ENCODE measurements around the gene RASGRP2.

Gene RASGRP2

DNA sequence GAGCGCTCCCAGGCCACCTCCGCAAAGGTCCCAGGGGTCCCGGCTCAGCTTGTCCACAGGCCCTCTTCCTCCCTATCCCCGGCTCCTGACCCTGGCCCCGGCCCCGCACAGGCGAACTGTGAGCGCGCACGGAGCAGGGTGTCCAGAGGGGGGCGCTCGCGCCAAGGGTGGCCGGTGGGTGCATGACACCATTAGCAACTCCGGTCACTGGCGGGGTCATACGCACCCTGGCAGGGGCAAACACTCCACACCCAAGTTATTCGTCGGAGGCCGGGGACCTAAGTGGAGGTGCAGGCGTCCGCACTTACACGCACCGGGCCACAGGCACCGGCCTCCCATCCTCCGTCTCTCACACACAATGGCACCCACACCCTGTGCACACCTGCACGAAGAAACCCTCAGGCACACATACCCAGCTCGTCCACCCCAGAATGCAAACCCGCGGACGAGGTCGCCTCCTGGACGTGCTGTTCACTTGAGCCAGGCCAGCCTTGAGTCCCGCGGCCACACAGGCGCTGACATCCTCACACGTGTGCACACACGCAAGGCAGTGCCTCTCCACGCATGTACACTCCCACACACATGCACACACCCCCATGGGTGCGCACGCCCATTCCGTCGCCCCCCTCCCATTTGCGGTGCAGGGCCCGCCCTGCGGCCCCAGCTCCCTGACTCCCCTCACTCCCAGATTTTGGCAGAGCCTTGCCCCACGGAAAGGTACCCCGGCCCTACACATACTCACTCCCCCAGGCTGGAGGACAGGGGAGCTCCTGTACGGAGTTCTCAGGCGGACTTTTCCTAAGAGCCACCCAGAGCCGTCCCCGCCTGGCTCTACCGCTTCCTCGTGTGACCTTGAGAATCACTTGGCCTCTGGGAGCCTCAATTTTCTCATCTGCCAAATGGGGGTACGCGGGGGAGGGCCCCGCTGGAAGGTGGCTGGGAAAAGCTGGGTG is at the start of gene RASGRP2:
RASGRP2 (minus strand) TSS at position 552 of the 953 bp plus-strand sequence. CDS start 1,276 bp downstream, outside the sequence.
- peak; percentile 80 for DNase-seq

GRCh38 chr11:64792482-64792881 is 48.5 kb upstream of the RASGRP2 start:
- no peak for DNase-seq

GRCh38 chr11:64791781-64792291 is 47.9 kb upstream of the RASGRP2 start:
- no peak for DNase-seq

DNA sequence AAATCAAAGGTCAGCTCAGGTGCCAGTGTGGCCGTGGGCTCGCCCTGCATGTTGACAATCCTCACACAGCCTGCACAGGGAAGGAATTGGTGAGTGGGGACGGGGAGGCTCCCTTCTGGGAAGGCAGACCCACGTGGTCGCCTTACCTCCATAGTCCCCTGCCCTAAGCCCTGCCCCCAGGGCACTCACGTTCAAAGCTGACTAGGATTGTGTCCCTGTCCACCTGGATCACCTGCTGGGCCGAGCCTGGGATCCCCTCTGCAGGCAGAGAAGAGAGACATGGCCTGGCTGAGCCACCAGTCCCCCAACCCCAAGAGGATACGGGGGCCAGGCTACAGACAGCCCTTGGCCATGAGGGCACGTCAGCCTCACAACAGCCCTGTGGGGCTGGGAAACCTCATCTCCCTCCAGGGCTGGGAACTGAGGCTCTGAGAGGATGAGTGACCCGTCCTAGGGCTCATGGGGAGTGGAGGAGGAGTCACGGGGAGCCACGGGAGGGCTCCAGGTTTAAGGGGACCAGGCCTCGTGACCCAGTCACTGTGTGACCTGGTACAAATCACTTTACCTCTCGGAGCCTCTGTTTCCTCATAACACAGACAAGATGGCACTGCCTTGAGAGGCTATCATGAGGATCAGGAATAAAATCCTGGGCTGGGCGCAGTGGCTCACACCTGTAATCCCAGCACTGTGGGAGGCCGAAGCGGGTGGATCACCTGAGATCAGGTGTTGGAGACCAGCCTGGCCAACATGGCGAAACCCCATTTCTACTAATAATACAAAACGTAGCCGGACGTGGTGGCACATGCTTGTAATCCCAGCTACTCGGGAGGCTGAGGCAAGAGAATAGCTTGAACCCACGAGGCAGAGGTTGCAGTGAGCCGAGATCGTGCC is 46.5 kb upstream of the RASGRP2 start:
- no peak for DNase-seq

DNA sequence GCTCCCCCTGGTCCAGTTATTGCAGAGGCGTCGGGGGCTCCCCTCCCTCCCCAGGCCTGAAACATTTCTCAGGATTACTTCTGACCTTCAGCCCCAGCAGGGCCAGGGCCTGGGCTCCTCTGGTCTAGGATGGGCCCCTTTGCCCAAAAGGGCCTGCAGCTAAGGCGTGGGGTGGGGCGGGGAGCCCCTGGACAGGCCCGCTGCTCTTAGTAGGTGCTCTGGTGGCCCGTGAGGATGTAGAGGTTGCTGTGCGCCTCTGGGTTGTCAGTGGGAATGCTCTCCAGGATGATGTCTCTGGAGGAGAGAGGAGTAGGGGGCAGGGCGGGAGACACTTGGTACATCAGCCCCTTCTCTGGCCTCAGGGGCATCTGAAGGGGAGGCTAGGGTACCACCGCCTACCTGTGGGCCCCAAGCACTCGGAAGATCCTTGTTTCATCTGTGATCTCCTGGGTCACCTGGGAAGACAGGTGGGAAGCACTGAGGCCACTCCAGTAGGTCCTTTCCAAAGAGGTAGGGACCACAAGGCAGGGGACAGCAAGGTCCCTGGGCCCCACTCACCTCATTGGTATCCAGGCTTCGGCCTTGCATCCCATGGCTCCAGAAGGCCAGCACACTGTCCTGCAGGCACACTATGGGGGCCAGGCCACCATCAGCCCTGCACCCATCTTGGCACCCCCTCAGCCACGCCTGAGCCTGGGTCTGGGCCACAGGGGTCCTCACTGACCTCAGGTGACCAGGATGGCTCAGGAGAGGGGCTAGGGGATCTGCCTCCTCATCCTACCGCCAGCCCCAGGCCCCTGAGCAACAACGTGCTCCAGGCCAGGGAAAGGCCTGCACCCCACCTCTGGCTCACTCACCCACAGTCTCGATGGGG is 45.6 kb upstream of the RASGRP2 start:
- DNase-seq, result no peak

- DNase-seq, result no peak
These were observed 44.6 kb upstream of the RASGRP2 start for GRCh38 chr11:64788321-64789215.

DNA sequence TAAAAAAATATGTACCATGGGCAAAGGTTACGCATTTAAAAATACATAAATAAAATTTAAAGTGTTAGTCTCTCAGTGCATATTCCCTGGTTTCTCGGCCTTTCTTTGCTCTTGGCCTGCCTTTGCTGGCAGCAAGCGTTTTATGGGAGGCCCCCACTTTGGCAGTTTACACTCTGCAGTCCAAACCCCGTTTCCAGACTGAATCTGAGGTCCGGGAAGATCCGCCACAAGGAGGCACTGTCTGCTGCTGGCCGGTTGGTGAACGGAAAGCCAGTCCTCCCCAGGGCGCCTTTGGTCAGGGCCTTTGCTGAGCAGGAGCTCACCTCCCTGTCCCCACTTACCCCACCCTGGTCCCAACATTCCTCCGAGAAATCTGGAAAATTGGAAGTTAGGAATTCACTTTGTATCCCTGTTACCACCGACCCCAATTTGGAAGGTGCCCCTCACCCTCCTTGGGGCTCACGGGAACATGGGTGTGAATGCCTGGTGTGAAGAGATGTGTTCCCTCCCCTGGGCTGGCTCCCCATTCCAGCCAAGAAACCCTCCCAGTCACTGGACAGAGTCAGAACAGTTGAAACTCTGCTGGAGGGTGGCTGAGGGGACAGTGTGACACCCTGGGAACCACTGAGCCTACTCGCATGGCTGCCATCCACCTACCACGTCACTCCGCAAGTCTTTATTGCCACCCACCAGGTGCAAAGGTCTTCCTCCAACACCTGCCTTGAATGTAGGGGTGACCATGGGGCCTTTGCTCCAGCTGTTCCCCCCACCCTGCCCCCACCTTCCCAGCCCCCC is 43.8 kb upstream of the RASGRP2 start:
- DNase-seq, result peak; percentile 73

GRCh38 chr11:64786308-64786707 is 42.4 kb upstream of the RASGRP2 start:
- DNase-seq, result no peak

DNA sequence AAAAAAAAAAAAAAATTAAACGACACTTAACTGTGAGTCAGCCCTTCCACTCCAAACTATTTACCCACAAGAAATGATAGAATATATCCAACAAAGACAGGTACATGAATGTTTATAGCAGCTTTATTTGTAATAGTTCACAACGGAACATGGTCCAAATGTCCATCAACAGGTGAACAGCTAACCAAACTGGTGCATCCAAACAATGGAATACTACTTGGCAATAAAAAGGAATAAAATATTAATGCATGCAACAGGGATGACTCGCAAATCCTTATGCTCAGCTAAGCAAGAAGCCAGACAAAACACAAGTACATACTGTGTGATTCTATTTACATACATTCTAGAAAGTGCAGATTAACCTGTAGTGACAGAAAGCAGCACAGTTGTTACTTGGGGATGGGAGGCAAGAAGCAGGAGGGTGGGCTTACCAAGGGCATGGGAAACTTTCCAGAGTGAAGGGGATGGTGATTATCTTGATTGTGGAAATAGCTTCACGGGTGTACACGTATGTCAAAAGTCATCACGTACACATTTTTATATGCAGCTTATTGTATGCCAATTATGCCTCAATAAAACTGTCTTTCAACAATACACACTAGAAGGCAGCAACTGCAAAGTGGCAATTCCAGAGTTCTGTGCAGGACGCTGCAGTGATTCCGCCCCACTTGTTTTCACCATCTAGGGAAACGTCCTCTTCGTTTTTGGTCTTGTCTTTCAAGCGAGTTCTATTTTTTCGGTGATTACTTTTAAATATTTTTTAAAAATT is 41.1 kb upstream of the RASGRP2 start:
- no peak for DNase-seq

- DNase-seq, result peak; percentile 100
These were observed 34.7 kb upstream of the RASGRP2 start, which contains the start of gene SF1 for GRCh38 chr11:64778473-64779298. Gene SF1 (minus strand): TSS chr11:64778542. CDS start chr11:64778392, 150 bp downstream.

- DNase-seq, result no peak
These were observed 34.2 kb upstream of the RASGRP2 start for GRCh38 chr11:64778223-64778472.

DNA sequence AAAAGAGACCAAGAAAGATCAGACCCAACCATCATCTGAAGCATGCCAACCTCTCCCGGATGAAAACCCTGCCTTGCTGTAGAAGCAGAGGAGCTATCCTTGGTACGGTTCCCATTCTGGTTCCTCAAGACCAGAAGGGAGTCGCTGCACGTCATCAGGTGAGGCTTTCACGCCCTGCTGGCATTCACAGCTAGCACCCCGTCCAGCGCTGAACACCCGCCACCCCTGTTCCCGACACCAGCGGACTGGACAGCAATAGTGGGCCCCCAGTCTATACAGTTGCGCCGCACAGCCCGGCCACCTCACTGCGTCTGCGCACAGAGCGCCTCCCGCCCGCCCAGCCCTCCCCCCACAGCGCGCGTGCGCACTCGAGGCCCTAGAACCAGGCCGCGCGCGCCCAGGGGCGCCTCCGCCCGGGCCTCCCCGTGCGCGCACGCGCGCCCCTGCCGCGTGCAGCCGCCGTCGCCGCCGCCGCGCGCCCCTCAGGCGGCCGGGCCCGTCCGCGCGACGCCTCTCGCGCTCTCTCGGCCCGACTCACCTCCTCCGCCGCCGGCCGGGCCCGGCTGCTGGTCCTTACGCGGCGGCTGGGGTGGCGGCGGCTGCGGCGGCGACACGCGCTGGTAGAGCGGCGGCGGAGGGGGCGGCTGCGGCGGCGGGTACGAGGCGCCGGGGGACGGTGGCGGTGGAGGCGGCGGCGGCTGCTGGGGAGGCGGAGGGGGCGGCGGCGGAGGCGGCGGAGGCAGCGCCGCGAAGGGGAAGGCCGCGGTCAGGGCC is 33.7 kb upstream of the RASGRP2 start:
- DNase-seq, result peak; percentile 93

GRCh38 chr11:64776875-64777274 is 32.9 kb upstream of the RASGRP2 start:
- DNase-seq, result no peak

DNA sequence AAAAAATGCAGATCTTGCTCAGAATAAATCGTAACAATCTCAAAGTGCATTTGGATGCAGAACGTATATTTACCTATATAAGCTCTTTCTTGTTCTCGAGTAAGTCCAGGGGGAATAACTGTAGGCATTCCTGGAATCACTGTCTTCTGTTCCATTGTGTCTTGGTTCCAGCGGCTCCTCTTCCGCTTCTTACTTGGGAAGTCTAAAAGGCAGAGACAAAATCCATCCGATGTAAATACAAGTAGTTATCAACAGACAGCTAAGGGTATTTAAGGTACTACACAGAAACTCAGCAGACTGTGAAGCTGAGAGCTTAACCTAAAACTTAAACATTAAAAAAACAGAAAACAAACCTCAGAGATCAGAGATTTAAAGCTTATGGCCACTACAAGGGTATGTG is 32.5 kb upstream of the RASGRP2 start:
- no peak for DNase-seq

DNA sequence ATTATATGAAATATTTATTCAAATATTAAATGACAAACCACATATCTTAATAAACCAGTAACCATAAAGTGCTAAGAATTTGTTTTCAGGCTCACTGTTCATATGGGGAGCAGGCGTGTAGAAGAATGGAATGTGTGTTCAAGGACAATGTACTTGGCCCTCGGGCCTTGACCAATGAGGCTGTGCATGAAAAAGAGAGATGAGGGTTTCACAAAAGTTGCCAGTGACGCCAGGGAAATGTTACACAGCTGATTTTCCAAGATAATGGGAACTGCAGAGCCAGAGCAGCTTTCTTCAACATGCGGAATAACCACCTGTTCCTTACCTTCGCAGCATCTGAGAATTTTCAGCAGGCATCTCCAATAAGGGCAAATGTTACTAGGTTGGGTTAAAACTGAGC is 30.2 kb upstream of the RASGRP2 start:
- no peak for DNase-seq

GRCh38 chr11:64772303-64773018 is 28.5 kb upstream of the RASGRP2 start:
- no peak for DNase-seq

- no peak for DNase-seq
These were observed 27.9 kb upstream of the RASGRP2 start for GRCh38 chr11:64771861-64772260.
